ES-I3 (cell line): ENCODE results near the gene SPATA4.
A peak's percentile ranks its signal among the peaks of the same experiment; 100 is the strongest.
"Not testable (repeated sequence)": the region's sequence is repeated elsewhere in the genome, so short reads cannot be mapped to it uniquely, and the experiment has no call there.

Experiments used
- H3K36me3 ChIP-seq: 2 replicates; pipeline ENCODE4 v1.6.1; 2013; ENCODE audit warnings: mild to moderate bottlenecking, low read length, control low read depth, moderate library complexity; ENCODE audit not compliant: insufficient read depth
- H3K4me1 ChIP-seq: 2 replicates; pipeline ENCODE4 v1.6.1; 2013; ENCODE audit warnings: mild to moderate bottlenecking, control low read depth, low read length; ENCODE audit not compliant: insufficient read depth
- H3K9ac ChIP-seq: 2 replicates; pipeline ENCODE4 v1.6.1; 2013; ENCODE audit warnings: low read depth, mild to moderate bottlenecking, low read length, moderate library complexity
- H3K9me3 ChIP-seq: 2 replicates; pipeline ENCODE4 v1.6.1; 2013; ENCODE audit warnings: mild to moderate bottlenecking, low read length, moderate library complexity; ENCODE audit not compliant: control insufficient read depth, insufficient read depth

SPATA4 gene

DNA sequence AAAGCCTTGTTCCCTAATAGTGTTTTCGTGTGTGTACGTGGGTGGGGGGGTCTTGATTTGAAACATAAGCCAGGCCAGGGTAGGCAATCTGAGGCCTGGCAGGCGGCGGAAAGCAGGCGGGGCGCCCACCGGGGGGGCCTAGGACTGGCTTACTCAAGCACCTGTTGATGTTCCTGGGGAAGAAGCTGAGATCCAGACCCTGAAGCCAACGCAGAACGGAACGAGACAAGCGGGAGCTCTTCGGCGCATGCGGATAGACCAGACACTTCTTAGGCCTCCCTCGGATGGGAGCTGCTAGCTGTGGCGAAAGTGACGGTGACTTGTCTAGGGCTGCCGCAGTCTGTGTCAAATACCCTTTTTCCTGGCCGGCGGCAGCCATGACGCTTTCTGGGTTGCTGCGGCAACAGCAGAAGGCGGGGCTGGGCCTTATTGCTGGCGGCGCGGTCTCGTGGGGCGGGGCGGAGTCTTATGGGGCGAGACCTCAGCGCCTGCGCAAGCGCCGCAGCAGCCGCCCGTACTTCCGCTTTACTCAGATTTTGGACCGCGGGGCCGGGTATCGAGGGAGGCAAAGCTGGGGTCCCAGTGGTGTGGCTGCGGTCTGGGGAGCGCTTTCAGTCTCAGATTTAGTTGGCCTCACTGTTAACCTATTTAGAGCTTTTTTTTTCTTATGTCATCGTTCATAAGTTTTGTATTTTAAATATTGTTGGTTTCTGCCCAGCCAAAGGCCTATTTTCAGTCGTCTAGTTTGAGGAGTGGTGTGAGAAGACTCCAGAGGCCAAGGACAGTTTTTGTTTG lies at the start of gene SPATA4:
TSS of gene SPATA4 (minus strand) at position 402 of the 795 bp plus-strand sequence. CDS start at position 379, 23 bp downstream.
- Histone ChIP-seq H3K36me3 (no peaks in the 10 kb centered on the region), H3K9ac (peak within 1 kb of the TSS; percentile 70; the same call in 1 of the 2 replicates), H3K4me1 (0 out of 2 replicates have a peak, but pooled peaks cover 6% of the 10 kb centered on the region), H3K9me3 (no peaks in the 10 kb centered on the region)

DNA sequence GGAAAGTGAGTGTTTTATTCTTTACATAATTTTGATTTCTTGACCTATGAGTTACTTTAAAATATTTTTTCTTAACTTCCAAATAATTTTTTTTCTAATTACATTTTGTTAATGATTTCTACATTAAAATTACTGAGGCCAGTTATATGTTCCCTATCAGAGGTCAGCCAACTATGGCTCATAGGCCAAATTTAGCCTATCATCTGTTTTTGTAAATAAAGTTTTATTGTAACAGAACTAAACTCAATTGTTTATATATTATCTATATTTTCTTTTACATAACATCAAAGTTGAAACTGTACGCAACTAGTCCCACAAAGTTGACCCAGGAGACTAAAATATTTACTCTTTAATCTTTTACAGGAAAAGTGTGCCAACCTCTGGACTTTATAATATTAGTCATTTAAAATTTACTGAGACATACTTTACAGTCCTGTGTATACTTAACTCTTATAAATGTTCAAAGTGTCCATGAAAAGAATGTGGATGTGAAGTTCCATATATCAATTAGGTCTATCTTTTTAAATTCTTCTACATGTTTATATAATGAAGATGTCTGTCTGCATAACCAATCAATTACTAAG lies 47.5 kb upstream of the SPATA4 start:
- peaks cover 4% of the 10 kb centered on the region; the same call in 1 of the 2 replicates for H3K4me1 ChIP-seq
- H3K9ac ChIP-seq: no peak overlapping the region
- H3K36me3 ChIP-seq: no peaks in the 10 kb centered on the region
- no peaks in the 10 kb centered on the region for H3K9me3 ChIP-seq

DNA sequence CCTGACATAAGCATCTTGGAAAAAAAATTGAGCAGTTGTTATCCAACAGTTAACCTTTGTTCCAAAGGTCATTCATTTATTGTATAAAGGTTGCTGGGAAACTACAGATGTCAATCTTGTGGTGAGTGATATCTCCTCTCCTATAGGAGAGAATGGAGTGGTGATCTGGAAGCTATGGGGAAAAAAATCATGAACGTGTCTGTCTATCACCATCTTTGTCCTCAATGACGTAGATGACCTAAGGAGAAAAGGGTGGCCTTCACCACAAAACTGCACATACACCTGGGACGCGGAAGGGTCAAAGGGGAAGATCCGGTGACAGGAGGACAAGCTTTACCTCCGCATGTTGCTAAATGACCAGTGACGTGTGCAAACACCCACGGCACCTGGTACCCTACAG lies 46.3 kb upstream of the SPATA4 start:
- Histone ChIP-seq H3K9ac (no peak overlapping the region), H3K9me3 (no peaks in the 10 kb centered on the region), H3K36me3 (no peaks in the 10 kb centered on the region), H3K4me1 (peaks cover 4% of the 10 kb centered on the region; the same call in 1 of the 2 replicates)

GRCh38 chr4:176238826-176239225 lies 43.4 kb upstream of the SPATA4 start:
- Histone ChIP-seq H3K9me3 (no peaks in the 10 kb centered on the region), H3K4me1 (peaks cover 4% of the 10 kb centered on the region; the same call in 1 of the 2 replicates), H3K9ac (no peak overlapping the region), H3K36me3 (no peaks in the 10 kb centered on the region)

DNA sequence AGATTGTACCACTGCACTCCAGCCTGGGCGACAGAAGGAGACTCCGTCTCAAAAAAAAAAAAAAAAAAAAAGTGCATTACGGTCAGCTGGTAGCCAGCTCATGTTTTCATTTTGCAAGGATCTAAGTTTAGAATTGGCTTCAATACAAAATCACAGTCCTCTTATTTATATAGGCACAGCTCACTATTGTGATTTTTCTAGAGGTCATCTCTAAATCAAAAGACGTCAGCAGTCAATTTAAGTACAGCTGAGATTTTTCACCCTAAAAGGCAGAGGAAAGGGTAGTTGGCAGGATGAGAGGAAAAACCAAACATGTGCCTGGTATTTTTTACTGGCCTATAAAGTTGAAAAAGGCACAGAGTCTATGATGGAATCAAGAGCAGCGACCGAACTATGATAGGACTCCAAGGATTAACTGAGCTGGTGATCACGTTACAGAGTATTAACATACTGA lies 42.8 kb upstream of the SPATA4 start:
- Histone ChIP-seq H3K9ac (no peak overlapping the region), H3K9me3 (no peaks in the 10 kb centered on the region), H3K36me3 (no peaks in the 10 kb centered on the region), H3K4me1 (peaks cover 4% of the 10 kb centered on the region; the same call in 1 of the 2 replicates)

DNA sequence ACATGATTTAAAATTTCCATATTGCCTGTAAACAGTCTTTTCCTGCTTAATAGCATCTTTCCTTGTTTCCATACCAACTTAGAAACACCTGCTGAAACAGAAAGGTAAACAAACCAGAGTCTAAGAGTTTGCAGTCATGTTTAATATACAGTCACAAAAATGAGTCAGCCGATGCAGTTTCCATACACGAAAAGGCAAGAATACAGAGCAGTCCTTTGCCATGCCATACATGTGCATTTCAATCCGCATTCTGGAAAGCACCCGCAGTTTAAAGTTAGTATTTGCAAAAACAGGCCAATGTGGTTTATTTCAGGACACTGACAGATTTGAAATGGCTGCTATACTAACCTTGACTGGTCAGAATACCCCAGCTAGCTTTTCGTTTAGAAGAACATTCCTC lies 41.6 kb upstream of the SPATA4 start:
- Histone ChIP-seq H3K4me1 (peaks cover 4% of the 10 kb centered on the region; the same call in 1 of the 2 replicates), H3K9ac (no peak overlapping the region), H3K36me3 (no peaks in the 10 kb centered on the region), H3K9me3 (no peaks in the 10 kb centered on the region)

- no peaks in the 10 kb centered on the region for H3K36me3 ChIP-seq
- H3K4me1 ChIP-seq: no peaks in the 10 kb centered on the region
- H3K9me3 ChIP-seq: no peaks in the 10 kb centered on the region
- H3K9ac ChIP-seq: no peak overlapping the region
Observed at GRCh38 chr4:176230836-176231235, 35.5 kb upstream of the SPATA4 start.

GRCh38 chr4:176229645-176230044 lies 34.3 kb upstream of the SPATA4 start:
- Histone ChIP-seq H3K9me3 (no peaks in the 10 kb centered on the region), H3K9ac (no peak overlapping the region), H3K36me3 (no peaks in the 10 kb centered on the region), H3K4me1 (no peaks in the 10 kb centered on the region)

- H3K9me3 ChIP-seq: no peaks in the 10 kb centered on the region
- no peaks in the 10 kb centered on the region for H3K36me3 ChIP-seq
- H3K4me1 ChIP-seq: no peaks in the 10 kb centered on the region
- no peak overlapping the region for H3K9ac ChIP-seq
Observed at GRCh38 chr4:176226736-176227135, 31.4 kb upstream of the SPATA4 start.

GRCh38 chr4:176223561-176223960 lies 28.2 kb upstream of the SPATA4 start:
- Histone ChIP-seq H3K9ac (no peak overlapping the region), H3K9me3 (no peaks in the 10 kb centered on the region), H3K36me3 (no peaks in the 10 kb centered on the region), H3K4me1 (no peaks in the 10 kb centered on the region)

DNA sequence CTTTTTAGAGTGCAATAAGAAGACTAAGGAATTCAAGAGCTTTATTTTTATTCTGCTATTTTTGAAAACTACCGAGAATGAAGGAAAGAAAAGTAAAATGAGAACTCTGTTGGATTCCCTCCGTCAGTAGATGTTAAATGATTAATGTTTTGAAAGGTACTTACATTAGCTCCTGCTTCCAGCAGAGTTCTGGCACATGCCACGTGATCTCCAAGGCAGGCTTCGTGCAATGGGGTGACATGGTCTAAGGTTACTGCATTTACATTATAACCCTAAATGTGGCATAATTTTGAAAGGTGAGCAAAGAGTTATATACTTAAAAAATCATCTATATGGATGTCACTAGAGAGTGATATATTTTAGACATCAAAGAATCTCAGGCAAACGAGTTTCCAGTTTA lies 26.8 kb upstream of the SPATA4 start:
- Histone ChIP-seq H3K4me1 (no peaks in the 10 kb centered on the region), H3K36me3 (no peaks in the 10 kb centered on the region), H3K9ac (no peak overlapping the region), H3K9me3 (no peaks in the 10 kb centered on the region)

DNA sequence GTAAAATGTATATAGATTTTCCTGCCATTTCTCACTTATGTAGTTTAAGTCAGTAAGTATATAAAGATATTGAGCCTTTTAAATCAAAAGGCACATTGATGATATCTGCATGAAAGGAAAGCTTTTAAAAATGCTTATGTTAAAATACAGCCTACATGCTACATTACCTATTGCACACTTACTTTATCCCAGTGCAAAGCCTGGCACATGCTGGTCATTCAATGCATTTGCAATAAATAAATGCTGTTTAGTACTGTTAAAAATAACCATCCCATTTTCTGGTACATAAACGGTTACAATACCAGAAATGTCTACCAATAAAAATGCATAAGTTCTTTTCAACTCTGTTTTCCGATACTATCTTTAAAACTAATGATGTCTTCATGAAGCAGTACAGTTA lies 22.1 kb upstream of the SPATA4 start:
- Histone ChIP-seq H3K9me3 (no peaks in the 10 kb centered on the region), H3K4me1 (no peaks in the 10 kb centered on the region), H3K9ac (no peak overlapping the region), H3K36me3 (no peaks in the 10 kb centered on the region)

- H3K4me1 ChIP-seq, H3K9me3 ChIP-seq, H3K36me3 ChIP-seq, H3K9ac ChIP-seq: not testable (repeated sequence)
Observed at GRCh38 chr4:176212351-176212750, 17.0 kb upstream of the SPATA4 start.

GRCh38 chr4:176210579-176211296 lies 15.4 kb upstream of the SPATA4 start:
- H3K36me3 ChIP-seq: no peaks in the 10 kb centered on the region
- H3K9me3 ChIP-seq: peaks cover 4% of the 10 kb centered on the region; the same call in 1 of the 2 replicates
- H3K4me1 ChIP-seq: no peaks in the 10 kb centered on the region
- H3K9ac ChIP-seq: no peak overlapping the region
